B cell (primary cell): ENCODE results near the gene COL5A2. TPM values are rescaled to one million over a fixed set of nuclear protein-coding genes. Genes with fewer than 3 reads are reported as not detected.

Experiments used
- ATAC-seq: fragments of 200-7000 bp; cut with Tn5 transposase; one replicate; pipeline ENCODE4 v1.10.0; 2021; ENCODE audit warnings: low read depth, mild to moderate bottlenecking, moderate number of reproducible peaks, moderate library complexity
- CTCF ChIA-PET: fragments of 350-600 bp; sonication (Branson Sonifier 250); formaldehyde crosslinking; loops from one replicate; lab custom pipeline; 2021; ENCODE audit warnings: antibody characterized with exemption, inconsistent platforms; lab: Charles Lee
- POLR2A ChIA-PET: fragments of 350-600 bp; sonication (Branson Sonifier 250); formaldehyde crosslinking; loops from one replicate; lab custom pipeline; 2021; ENCODE audit warnings: antibody characterized with exemption; lab: Charles Lee
- DNase-seq: peaks from one replicate; pipeline ENCODE4 v3.0.0; 2013
- H2AFZ ChIP-seq: 2 replicates; pipeline ENCODE4 v1.6.1; 2012; ENCODE audit warnings: mild to moderate bottlenecking, low read depth, low read length; ENCODE audit not compliant: insufficient read depth, poor library complexity, severe bottlenecking
- H3K27ac ChIP-seq, 2 donors: 1 replicate in 1 of 2; 2 replicates in 1 of 2; pipeline ENCODE4 v1.5.1; 2012 to 2013; ENCODE audit warnings: low read length in 2 of 2, mild to moderate bottlenecking in 2 of 2, moderate library complexity in 1 of 2
- H3K27me3 ChIP-seq, 4 experiments: fragments of 200-600 bp in 1 of 4; sonication (generic) in 1 of 4; replicated peaks in 1 of 4; 1 replicate in 2 of 4; 2 replicates in 2 of 4; pipeline versions ENCODE4 v1.6.1 to v1.7.0; 2013 to 2016; ENCODE audit warnings: low read length in 3 of 4, mild to moderate bottlenecking in 2 of 4, mixed read lengths in 1 of 4, moderate library complexity in 1 of 4; ENCODE audit not compliant: insufficient read depth in 4 of 4, control insufficient read depth in 3 of 4; ENCODE audit errors: control extremely low read depth in 1 of 4
- H3K36me3 ChIP-seq, 2 experiments: replicated peaks in 1 of 2; 1 replicate in 1 of 2; 2 replicates in 1 of 2; pipeline versions ENCODE4 v1.6.1 to v1.7.1; 2013; ENCODE audit warnings: low read length in 1 of 2; ENCODE audit not compliant: insufficient read depth in 2 of 2, control insufficient read depth in 1 of 2; ENCODE audit errors: control extremely low read depth in 1 of 2, extremely low read depth in 1 of 2
- H3K4me1 ChIP-seq, 2 donors: fragments of 200-600 bp in 1 of 2; sonication (generic) in 1 of 2; 1 replicate in 1 of 2; 2 replicates in 1 of 2; pipeline versions ENCODE4 v1.5.1 to v1.6.1; 2013 to 2017; ENCODE audit warnings: low read length in 2 of 2; ENCODE audit not compliant: control insufficient read depth in 2 of 2, insufficient read depth in 2 of 2
- H3K4me2 ChIP-seq: replicated peaks from 2 replicates; pipeline ENCODE3; 2012; ENCODE audit warnings: mild to moderate bottlenecking, low read depth, low read length; ENCODE audit not compliant: poor library complexity, severe bottlenecking
- H3K4me3 ChIP-seq, 5 experiments: fragments of 200-600 bp in 1 of 5; sonication (generic) in 1 of 5; 1 replicate in 3 of 5; 2 replicates in 2 of 5; pipeline versions ENCODE4 v1.5.1 to v1.7.0; 2011 to 2016; ENCODE audit warnings: low read length in 4 of 5, mild to moderate bottlenecking in 4 of 5, low read depth in 2 of 5, control low read depth in 1 of 5, moderate library complexity in 1 of 5; ENCODE audit not compliant: insufficient read depth in 1 of 5; ENCODE audit errors: control extremely low read depth in 1 of 5, extremely low read depth in 1 of 5
- H3K79me2 ChIP-seq: fragments of 200-600 bp; sonication (generic); one replicate; pipeline ENCODE4 v1.6.0; 2016; ENCODE audit warnings: low read length; ENCODE audit not compliant: control insufficient read depth, insufficient read depth
- H3K9ac ChIP-seq: fragments of 200-600 bp; sonication (generic); 2 replicates; pipeline ENCODE4 v1.6.1; 2017; ENCODE audit warnings: mild to moderate bottlenecking, low read length, moderate library complexity
- H3K9me3 ChIP-seq, 3 donors: one replicate each; pipeline versions ENCODE4 v1.6.1 to v1.7.1; 2013; ENCODE audit warnings: low read length in 2 of 3; ENCODE audit not compliant: control insufficient read depth in 2 of 3, insufficient read depth in 1 of 3; ENCODE audit errors: control extremely low read depth in 1 of 3
- H4K20me1 ChIP-seq: 2 replicates; pipeline ENCODE4 v1.6.0; 2012; ENCODE audit warnings: mild to moderate bottlenecking, low read length; ENCODE audit not compliant: insufficient read depth, control insufficient read depth, poor library complexity, severe bottlenecking
- H3K27ac Mint-ChIP-seq: one replicate; pipeline ENCODE4 v1.8.0; 2021; ENCODE audit warnings: mixed read lengths
- H3K27me3 Mint-ChIP-seq: one replicate; pipeline ENCODE4 v1.8.0; 2021; ENCODE audit warnings: mixed read lengths
- H3K4me1 Mint-ChIP-seq: one replicate; pipeline ENCODE4 v1.8.0; 2021; ENCODE audit warnings: mixed read lengths
- H3K4me3 Mint-ChIP-seq: one replicate; pipeline ENCODE4 v1.8.0; 2021; ENCODE audit warnings: mixed read lengths
- H3K9me3 Mint-ChIP-seq: one replicate; pipeline ENCODE4 v1.8.0; 2022; ENCODE audit warnings: mixed read lengths; ENCODE audit not compliant: insufficient read depth
- EZH2 ChIP-seq: IDR thresholded peaks from 2 replicates; pipeline ENCODE4 v1.6.1; 2012; ENCODE audit warnings: borderline replicate concordance, low read depth, mild to moderate bottlenecking, moderate library complexity, low read length; ENCODE audit not compliant: insufficient read depth, poor library complexity, severe bottlenecking
- WGBS: methylation state at CpG from one replicate; pipeline ENCODE4 v1.1.5; 2013; ENCODE audit warnings: missing lambda C conversion rate; ENCODE audit not compliant: insufficient coverage; 5-methylcytosine and 5-hydroxymethylcytosine counted together
- intact Hi-C: fragments of 100-400 bp; cut with micrococcal nuclease; formaldehyde crosslinking; loops from one replicate; pipeline ENCODE4 v1.10.0; 2022
- polyA plus RNA-seq: library from polyadenylated mRNA; depleted of rRNA; stranded (reverse); fragments of >200 nt; gene quantifications from 2 replicates; pipeline ENCODE4 v1.2.3, GENCODE V29; 2012
- total RNA-seq, 2 donors: library from RNA; stranded (reverse); fragments of 120-200 nt in 1 of 2; gene quantifications; 1 replicate in 1 of 2; 2 replicates in 1 of 2; pipeline versions ENCODE4 v1.2.3 to v1.2.4, GENCODE V29; 2013 to 2022
- TF ChIP-seq, protein P1 (sequence below): fragments of 200-600 bp; IDR thresholded peaks from one replicate; pipeline ENCODE4 v1.8.0; 2022; ENCODE audit warnings: antibody characterized with exemption, mild to moderate bottlenecking

Gene COL5A2
- total and polyA plus RNA-seq, 2 donors (not counting 1 experiment from before 2014, with no cell fraction given): 0.44 to 0.45 TPM

DNA sequence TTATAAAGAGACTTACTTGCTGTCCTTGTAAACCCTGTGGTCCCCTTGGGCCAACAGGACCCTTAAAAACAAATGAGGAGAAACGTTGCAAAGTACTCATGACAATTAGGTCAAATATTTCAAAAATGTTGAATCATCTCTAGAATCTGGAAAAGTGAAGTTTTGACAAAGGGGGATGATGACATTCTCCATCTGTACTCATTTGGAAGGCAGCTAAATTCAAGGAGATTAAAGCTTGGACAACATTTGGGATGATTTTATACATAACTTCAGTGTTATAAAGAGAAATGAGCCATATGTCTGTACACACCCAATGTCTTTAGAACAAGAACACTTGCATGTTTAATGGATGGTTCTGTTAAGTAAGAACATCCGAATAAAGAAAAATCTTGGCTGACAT, 92.9 kb downstream of the COL5A2 start:
- ATAC-seq (no peak), DNase-seq (no peak)
- Histone ChIP-seq H3K9ac (no peak overlapping the region), H3K79me2 (no peaks in the 10 kb centered on the region), H3K4me3 (no peak overlapping the region), H3K27me3 (no peaks in the 10 kb centered on the region), H2AFZ (no peak overlapping the region), H4K20me1 (no peaks in the 10 kb centered on the region), H3K4me2 (no peak overlapping the region), H3K36me3 (no peaks in the 10 kb centered on the region), H3K4me1 (no peaks in the 10 kb centered on the region), H3K9me3 (no peaks in the 10 kb centered on the region), H3K27ac (no peak overlapping the region)
- no peaks in the 10 kb centered on the region for H3K27me3 Mint-ChIP-seq
- intact Hi-C loops: no loop called here
- ChIA-PET POLR2A (no interaction called here), CTCF (interaction anchor here (2.1 kb wide), 1 partner anchor 7 kb away, joined by 10 read pairs; no protein-coding TSS in a partner anchor)
- H3K9me3 Mint-ChIP-seq: no peaks in the 10 kb centered on the region
- TF ChIP-seq, protein P1, sequence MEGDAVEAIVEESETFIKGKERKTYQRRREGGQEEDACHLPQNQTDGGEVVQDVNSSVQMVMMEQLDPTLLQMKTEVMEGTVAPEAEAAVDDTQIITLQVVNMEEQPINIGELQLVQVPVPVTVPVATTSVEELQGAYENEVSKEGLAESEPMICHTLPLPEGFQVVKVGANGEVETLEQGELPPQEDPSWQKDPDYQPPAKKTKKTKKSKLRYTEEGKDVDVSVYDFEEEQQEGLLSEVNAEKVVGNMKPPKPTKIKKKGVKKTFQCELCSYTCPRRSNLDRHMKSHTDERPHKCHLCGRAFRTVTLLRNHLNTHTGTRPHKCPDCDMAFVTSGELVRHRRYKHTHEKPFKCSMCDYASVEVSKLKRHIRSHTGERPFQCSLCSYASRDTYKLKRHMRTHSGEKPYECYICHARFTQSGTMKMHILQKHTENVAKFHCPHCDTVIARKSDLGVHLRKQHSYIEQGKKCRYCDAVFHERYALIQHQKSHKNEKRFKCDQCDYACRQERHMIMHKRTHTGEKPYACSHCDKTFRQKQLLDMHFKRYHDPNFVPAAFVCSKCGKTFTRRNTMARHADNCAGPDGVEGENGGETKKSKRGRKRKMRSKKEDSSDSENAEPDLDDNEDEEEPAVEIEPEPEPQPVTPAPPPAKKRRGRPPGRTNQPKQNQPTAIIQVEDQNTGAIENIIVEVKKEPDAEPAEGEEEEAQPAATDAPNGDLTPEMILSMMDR: no peak
- TF ChIP-seq EZH2: no peak
- no peaks in the 10 kb centered on the region for H3K4me1 Mint-ChIP-seq
- no peak overlapping the region for H3K4me3 Mint-ChIP-seq
- H3K27ac Mint-ChIP-seq: no peak overlapping the region
- WGBS: no CpG with 5 or more reads among the region's 2 CpGs

DNA sequence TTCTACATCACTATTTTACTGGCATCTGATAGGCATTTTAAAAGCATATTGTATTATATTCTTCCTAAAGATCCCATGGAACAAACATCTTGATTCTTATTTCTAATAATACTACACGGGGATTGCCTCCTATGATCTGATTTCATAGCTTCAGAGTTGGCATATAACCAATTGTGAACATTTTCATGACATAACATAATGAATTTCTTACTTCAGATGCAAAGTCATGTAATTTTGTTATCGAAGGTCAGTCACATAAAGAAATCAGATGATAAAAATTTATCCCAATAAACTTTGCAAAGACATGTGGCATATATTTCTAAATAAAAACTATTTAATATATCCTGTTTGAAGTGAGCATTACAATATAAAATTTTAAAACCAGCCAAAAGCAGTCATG, 93.3 kb downstream of the COL5A2 start:
- Mint-ChIP-seq H3K27ac (no peak overlapping the region), H3K4me1 (no peaks in the 10 kb centered on the region), H3K27me3 (no peaks in the 10 kb centered on the region), H3K9me3 (no peaks in the 10 kb centered on the region), H3K4me3 (no peak overlapping the region)
- CTCF ChIA-PET: interaction anchor here (2.1 kb wide), 1 partner anchor 8 kb away, joined by 10 read pairs; no protein-coding TSS in a partner anchor
- H3K4me2 ChIP-seq: no peak overlapping the region
- POLR2A ChIA-PET: no interaction called here
- no peaks in the 10 kb centered on the region for H3K36me3 ChIP-seq
- no peak overlapping the region for H2AFZ ChIP-seq
- H3K27ac ChIP-seq: no peak overlapping the region
- H3K27me3 ChIP-seq: no peaks in the 10 kb centered on the region
- H3K9me3 ChIP-seq: no peaks in the 10 kb centered on the region
- H3K4me1 ChIP-seq: no peaks in the 10 kb centered on the region
- no peak for DNase-seq
- no CpG with 5 or more reads among the region's 2 CpGs for WGBS
- ATAC-seq: no peak
- H4K20me1 ChIP-seq: no peaks in the 10 kb centered on the region
- TF ChIP-seq EZH2: no peak
- TF ChIP-seq, protein P1: no peak
- no peak overlapping the region for H3K4me3 ChIP-seq
- H3K9ac ChIP-seq: no peak overlapping the region
- intact Hi-C loops: no loop called here
- H3K79me2 ChIP-seq: no peaks in the 10 kb centered on the region
